Activated B cell treated with CpG ODN at 0.5 μM for 24 hours (primary cell): ENCODE measurements around the gene RASD2. TPM values are rescaled to one million over a fixed set of nuclear protein-coding genes. Genes with fewer than 3 reads are reported as not detected.

Experiments
- ATAC-seq: fragments of 200-7000 bp; cut with Tn5 transposase; one replicate; pipeline ENCODE4 v1.10.0; 2021; ENCODE audit warnings: low read depth, mild to moderate bottlenecking, moderate library complexity
- CTCF ChIA-PET: fragments of 350-600 bp; sonication (Branson Sonifier 250); formaldehyde crosslinking; loops from one replicate; lab custom pipeline; 2021; ENCODE audit warnings: antibody characterized with exemption; lab: Charles Lee
- POLR2A ChIA-PET: fragments of 350-600 bp; sonication (Branson Sonifier 250); formaldehyde crosslinking; loops from one replicate; lab custom pipeline; 2021; ENCODE audit warnings: antibody characterized with exemption; lab: Charles Lee
- DNase-seq: peaks from one replicate; pipeline ENCODE4 v3.0.0; 2022
- H3K27ac Mint-ChIP-seq: one replicate; pipeline ENCODE4 v1.8.0; 2020; ENCODE audit warnings: mixed read lengths
- H3K27me3 Mint-ChIP-seq: one replicate; pipeline ENCODE4 v1.8.0; 2021; ENCODE audit warnings: mixed read lengths
- H3K36me3 Mint-ChIP-seq: one replicate; pipeline ENCODE4 v1.8.0; 2021; ENCODE audit warnings: low read depth, mixed read lengths
- H3K4me1 Mint-ChIP-seq: one replicate; pipeline ENCODE4 v1.8.0; 2021; ENCODE audit warnings: mixed read lengths
- H3K4me3 Mint-ChIP-seq: one replicate; pipeline ENCODE4 v1.8.0; 2020; ENCODE audit warnings: mild to moderate bottlenecking, mixed read lengths
- H3K9me3 Mint-ChIP-seq: one replicate; pipeline ENCODE4 v1.8.0; 2020; ENCODE audit warnings: mixed read lengths
- intact Hi-C: fragments of 100-400 bp; cut with micrococcal nuclease; formaldehyde crosslinking; loops from one replicate; pipeline ENCODE4 v1.15.1; 2024
- total RNA-seq: library from RNA; stranded (reverse); gene quantifications from 2 replicates; pipeline ENCODE4 v1.2.3, GENCODE V29; 2022
- TF ChIP-seq, protein P1 (sequence below): fragments of 200-600 bp; IDR thresholded peaks from one replicate; pipeline ENCODE4 v1.8.0; 2022; ENCODE audit warnings: antibody characterized with exemption, mild to moderate bottlenecking

The RASD2 gene
- total RNA-seq, 1 donor from 2014 or later, result not detected

DNA sequence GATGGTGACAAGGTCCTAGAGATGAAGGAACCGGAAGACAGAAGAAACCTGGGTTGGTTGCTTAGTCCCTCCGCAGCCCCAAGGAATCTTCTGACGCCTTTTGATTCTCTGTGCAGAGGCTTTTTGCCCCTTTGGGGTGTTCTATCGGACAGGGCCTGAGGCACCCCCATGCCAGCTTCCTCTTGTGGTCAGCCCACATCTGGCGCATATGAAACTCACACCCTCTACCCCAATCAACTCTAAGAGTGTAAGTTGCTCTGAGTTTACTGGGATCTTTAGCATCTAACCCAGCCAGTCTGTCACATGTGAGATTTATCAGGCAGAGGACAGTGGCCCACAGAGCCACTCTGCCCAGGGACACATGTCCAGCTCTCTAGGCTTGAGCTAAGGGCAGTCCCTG lies 17.4 kb downstream of the RASD2 start:
- ChIA-PET POLR2A (no interaction called here), CTCF (no interaction called here)
- peaks cover 39% of the 10 kb centered on the region for H3K27me3 Mint-ChIP-seq
- H3K27ac Mint-ChIP-seq, result no peak overlapping the region
- TF ChIP-seq, protein P1, sequence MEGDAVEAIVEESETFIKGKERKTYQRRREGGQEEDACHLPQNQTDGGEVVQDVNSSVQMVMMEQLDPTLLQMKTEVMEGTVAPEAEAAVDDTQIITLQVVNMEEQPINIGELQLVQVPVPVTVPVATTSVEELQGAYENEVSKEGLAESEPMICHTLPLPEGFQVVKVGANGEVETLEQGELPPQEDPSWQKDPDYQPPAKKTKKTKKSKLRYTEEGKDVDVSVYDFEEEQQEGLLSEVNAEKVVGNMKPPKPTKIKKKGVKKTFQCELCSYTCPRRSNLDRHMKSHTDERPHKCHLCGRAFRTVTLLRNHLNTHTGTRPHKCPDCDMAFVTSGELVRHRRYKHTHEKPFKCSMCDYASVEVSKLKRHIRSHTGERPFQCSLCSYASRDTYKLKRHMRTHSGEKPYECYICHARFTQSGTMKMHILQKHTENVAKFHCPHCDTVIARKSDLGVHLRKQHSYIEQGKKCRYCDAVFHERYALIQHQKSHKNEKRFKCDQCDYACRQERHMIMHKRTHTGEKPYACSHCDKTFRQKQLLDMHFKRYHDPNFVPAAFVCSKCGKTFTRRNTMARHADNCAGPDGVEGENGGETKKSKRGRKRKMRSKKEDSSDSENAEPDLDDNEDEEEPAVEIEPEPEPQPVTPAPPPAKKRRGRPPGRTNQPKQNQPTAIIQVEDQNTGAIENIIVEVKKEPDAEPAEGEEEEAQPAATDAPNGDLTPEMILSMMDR, result no peak
- ATAC-seq (no peak), DNase-seq (no peak)
- H3K36me3 Mint-ChIP-seq, result no peaks in the 10 kb centered on the region
- no peak overlapping the region for H3K4me3 Mint-ChIP-seq
- H3K9me3 Mint-ChIP-seq, result no peaks in the 10 kb centered on the region
- H3K4me1 Mint-ChIP-seq, result peaks cover under 1% of the 10 kb centered on the region
- intact Hi-C loops, result no loop called here

DNA sequence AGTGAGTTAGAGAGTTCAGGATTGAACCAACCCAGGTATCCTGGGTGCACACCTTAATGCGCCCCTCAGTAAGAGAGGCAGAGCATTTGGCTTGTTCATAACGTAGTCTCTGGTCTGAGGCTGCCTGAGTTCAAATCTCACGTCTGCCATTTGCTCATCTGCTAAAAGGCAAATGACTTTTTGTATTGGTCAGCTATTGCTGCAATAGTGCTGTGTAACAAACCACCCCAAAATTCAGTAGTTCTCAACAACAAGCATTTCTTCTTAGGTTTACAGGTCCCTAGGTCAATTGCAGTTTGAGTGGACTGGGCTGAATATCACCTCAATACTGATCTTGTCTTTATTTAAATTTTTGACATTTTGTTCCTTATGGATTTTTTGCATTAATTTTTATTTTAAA lies 18.1 kb downstream of the RASD2 start:
- intact Hi-C loops, result no loop called here
- ATAC-seq (no peak), DNase-seq (no peak)
- Mint-ChIP-seq H3K4me1 (peaks cover 2% of the 10 kb centered on the region), H3K27me3 (peaks cover 37% of the 10 kb centered on the region), H3K36me3 (no peaks in the 10 kb centered on the region), H3K4me3 (no peak overlapping the region), H3K27ac (no peak overlapping the region), H3K9me3 (no peaks in the 10 kb centered on the region)
- ChIA-PET CTCF (no interaction called here), POLR2A (no interaction called here)
- TF ChIP-seq, protein P1, result no peak

GRCh38 chr22:35559354-35560005 lies 18.8 kb downstream of the RASD2 start:
- DNase-seq, result no peak
- Mint-ChIP-seq H3K27ac (no peak overlapping the region), H3K27me3 (peaks cover 37% of the 10 kb centered on the region), H3K4me3 (no peak overlapping the region), H3K9me3 (no peaks in the 10 kb centered on the region), H3K36me3 (no peaks in the 10 kb centered on the region), H3K4me1 (peaks cover 2% of the 10 kb centered on the region)
- CTCF ChIA-PET, result no interaction called here
- ATAC-seq, result no peak
- TF ChIP-seq, protein P1, result no peak
- intact Hi-C loops, result no loop called here
- POLR2A ChIA-PET, result no interaction called here

DNA sequence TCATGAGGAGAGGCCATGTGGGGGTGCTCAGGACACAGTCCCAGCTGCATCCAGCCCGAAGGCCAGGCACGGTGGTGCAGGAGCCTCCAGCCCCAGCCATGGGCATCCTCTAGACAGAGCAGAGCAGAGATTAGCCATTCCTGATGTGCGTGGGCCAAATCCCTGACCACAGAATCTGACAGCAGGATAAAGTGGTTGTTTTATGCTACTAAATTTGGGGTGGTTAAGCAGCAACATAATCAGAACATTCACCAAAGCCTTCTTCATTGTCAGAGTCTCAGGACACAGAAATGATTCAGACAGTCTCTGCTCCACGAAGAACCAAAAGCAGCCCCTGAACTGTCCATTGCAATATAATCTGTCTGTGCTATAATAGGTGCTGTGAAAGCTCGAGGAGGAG lies 19.7 kb downstream of the RASD2 start:
- Mint-ChIP-seq H3K27me3 (peaks cover 39% of the 10 kb centered on the region), H3K4me3 (no peak overlapping the region), H3K27ac (no peak overlapping the region), H3K4me1 (peaks cover 2% of the 10 kb centered on the region), H3K36me3 (no peaks in the 10 kb centered on the region), H3K9me3 (no peaks in the 10 kb centered on the region)
- TF ChIP-seq, protein P1, result no peak
- CTCF ChIA-PET, result no interaction called here
- POLR2A ChIA-PET, result no interaction called here
- ATAC-seq, result no peak
- DNase-seq, result no peak
- intact Hi-C loops, result no loop called here

- DNase-seq (no peak), ATAC-seq (no peak)
- intact Hi-C loops, result no loop called here
- H3K4me1 Mint-ChIP-seq, result peaks cover 2% of the 10 kb centered on the region
- no peaks in the 10 kb centered on the region for H3K9me3 Mint-ChIP-seq
- no peak overlapping the region for H3K4me3 Mint-ChIP-seq
- POLR2A ChIA-PET, result no interaction called here
- no peaks in the 10 kb centered on the region for H3K36me3 Mint-ChIP-seq
- no peak overlapping the region for H3K27ac Mint-ChIP-seq
- CTCF ChIA-PET, result no interaction called here
- TF ChIP-seq, protein P1, result no peak
- H3K27me3 Mint-ChIP-seq, result peaks cover 39% of the 10 kb centered on the region
Measured at GRCh38 chr22:35560824-35561223, 20.2 kb downstream of the RASD2 start.
